Effector CD8-positive, alpha-beta T cell (primary cell): ENCODE data around the gene OTOP3.
"Not testable (repeated sequence)": the region's sequence is repeated elsewhere in the genome, so short reads cannot be mapped to it uniquely, and the experiment has no call there.

Source experiments
- DNase-seq: peaks from one replicate; lab custom pipeline; 2025; lab: John Stamatoyannopoulos, UW
- total RNA-seq, 4 experiments: gene quantifications; one replicate each; lab custom pipeline; 2026; lab: John Stamatoyannopoulos, UW

The OTOP3 gene, protein sequence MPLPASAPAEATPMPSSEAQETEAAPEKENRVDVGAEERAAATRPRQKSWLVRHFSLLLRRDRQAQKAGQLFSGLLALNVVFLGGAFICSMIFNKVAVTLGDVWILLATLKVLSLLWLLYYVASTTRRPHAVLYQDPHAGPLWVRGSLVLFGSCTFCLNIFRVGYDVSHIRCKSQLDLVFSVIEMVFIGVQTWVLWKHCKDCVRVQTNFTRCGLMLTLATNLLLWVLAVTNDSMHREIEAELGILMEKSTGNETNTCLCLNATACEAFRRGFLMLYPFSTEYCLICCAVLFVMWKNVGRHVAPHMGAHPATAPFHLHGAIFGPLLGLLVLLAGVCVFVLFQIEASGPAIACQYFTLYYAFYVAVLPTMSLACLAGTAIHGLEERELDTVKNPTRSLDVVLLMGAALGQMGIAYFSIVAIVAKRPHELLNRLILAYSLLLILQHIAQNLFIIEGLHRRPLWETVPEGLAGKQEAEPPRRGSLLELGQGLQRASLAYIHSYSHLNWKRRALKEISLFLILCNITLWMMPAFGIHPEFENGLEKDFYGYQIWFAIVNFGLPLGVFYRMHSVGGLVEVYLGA
- total RNA-seq, result 0 reads per million in 4 experiments

DNA sequence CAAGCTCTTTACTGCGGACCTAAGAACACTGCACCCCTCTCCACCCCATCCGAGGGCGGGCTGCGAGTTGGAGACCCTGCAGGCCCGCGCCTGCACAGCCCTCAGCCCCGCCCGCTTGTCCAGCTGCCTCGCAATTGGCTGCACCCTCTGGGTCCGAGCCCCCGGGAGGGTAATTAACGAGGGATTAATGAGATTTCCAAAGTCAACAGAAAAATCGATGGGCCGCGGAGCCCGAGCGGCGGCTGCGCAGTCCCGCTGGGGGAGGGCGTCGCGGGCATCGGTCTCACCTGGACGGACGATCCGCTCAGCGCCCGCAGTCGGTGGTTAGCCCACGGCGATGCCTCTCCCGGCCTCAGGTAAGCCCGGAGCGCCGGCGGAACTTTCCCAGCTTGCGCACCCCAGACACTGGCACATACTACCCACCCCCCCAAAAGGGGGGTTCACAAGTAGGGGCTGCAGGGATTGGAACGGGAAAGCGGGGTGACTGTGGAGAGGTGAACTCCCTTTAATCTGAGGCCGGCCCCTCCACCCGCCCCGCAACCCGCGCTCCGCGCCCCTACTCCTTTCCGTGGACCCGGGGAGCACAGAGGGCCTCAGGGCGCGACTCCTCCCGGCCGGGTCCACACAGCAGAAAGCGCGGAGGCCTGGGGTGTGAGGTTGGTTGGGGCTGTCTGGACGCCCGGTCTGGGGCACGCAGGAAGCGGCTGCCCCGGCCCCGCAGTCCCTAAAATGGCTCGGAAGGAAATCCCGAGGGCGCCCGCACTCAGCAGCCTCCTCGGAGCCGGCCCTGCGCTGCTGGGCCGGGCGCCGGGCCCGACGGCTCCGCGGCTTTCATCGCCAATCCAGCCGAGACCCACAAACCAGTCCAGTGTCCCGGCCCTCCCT is at the start of gene OTOP3:
Gene OTOP3 (plus strand): TSS at position 314 of the 885 bp plus-strand sequence. CDS start 24 bp downstream, at position 338.
- no peak for DNase-seq

DNA sequence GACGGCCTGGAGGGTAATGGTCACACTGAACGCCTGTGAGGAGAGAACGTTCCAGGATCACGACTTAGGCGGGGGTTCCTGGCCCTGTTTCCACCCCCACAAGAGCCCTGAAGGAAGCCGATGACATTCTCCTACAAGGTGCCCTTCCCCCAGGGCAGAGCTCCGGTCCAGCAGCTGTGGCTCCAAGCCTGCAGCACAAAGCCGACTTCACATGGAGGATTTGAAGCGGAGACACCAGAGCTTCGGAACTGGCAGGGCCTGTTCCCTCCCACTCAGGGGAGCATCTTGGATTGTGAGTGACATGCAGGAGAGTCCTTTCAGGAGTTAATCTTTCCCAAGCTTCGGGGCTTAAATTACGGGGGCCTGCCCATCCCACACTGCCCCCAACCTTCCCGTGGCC is 47.2 kb upstream of the OTOP3 start:
- DNase-seq, result no peak

DNA sequence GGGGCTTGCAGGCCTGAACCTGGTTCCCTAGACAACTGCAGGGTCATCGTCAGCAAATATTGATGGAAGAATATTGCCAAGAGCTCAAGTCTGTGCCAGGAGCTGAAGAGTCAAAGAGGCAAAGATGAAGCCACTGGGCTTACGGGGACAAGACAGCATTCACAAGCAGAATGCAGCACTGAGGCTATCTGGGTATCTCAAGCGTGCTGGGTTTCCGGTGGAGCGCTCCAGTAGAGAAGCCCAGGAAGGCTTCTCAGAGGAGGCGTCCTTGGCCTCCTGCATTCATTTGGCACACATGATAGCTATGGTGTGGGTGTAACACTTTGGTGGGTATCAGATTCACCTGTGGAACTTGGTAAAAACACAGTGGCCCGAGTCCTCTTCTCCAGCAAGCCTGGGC is 45.1 kb upstream of the OTOP3 start:
- no peak for DNase-seq

DNA sequence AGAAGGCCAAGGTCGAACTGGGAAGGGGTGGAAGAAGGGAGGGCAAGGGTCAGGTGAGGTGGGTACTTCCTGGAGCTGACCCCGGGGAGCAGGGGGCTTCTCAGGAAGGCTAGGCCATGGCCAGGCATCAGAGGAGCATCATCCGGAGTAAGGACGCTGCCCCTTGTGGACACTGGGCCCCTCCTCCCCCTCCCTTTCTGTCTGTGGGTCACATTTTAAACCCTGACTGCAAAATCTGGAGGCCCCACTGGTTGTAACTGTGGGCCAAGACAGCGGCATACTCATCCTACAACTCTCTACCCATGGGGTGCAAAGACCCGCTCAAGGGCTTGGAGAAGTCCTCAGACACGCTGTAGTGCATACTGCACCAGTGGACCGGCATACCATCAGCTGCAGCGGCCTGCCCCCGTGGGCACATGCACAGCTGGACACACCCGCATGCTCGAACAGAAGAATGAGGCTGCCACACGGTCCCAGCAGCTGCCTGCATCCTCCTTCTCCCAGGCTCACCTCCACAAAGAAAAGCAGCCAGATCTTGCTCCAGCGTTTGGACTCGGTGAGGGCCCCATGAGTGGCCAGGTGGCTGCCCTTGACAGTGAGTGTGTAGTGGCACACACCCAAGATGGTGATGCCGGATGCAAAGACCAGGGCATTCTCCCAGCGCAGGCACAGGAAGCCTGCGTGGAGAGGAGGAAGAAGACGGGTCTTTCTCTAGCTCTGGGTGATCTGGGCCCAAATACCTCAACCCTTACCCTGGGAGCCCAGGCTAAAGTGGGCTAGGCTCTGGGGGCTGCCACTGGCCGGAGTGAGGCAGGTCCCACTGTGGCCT is 43.5 kb upstream of the OTOP3 start:
- no peak for DNase-seq

- no peak for DNase-seq
Observed at GRCh38 chr17:74892974-74893911, 42.5 kb upstream of the OTOP3 start, which contains the start of gene FADS6. FADS6 (minus strand) TSS chr17:74893633; CDS start chr17:74893595, 38 bp downstream.

- no peak for DNase-seq
Observed at GRCh38 chr17:74893936-74894671, 41.6 kb upstream of the OTOP3 start.

DNA sequence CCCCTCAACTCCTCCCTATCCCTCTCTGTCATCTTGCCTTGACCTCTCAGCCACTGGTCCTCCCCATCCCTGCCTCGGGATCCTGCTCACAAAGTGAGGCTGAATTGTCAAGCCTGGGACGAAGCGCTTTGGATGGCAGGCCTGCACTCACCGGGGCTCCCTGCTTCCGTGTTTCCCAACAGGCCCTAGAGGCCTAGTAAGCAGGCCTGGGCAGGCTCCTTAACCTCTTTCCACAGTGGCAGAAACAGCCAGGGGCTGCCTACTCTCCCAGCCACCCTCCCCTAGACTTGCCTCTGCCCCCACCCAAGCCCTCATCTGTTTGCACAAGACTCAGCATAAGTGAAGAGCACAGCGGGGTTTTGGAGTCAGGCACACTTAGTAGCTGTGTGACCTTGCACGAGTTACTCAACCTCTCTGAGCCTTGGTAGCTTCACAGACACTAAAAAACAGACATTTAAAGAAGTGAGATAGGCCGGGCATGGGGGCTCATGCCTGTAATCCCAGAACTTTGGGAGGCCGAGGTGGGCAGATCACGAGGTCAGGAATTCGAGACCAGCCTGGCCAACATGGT is 37.2 kb upstream of the OTOP3 start:
- no peak for DNase-seq

- DNase-seq, result no peak
Observed at GRCh38 chr17:74900208-74900607, 35.5 kb upstream of the OTOP3 start.

DNA sequence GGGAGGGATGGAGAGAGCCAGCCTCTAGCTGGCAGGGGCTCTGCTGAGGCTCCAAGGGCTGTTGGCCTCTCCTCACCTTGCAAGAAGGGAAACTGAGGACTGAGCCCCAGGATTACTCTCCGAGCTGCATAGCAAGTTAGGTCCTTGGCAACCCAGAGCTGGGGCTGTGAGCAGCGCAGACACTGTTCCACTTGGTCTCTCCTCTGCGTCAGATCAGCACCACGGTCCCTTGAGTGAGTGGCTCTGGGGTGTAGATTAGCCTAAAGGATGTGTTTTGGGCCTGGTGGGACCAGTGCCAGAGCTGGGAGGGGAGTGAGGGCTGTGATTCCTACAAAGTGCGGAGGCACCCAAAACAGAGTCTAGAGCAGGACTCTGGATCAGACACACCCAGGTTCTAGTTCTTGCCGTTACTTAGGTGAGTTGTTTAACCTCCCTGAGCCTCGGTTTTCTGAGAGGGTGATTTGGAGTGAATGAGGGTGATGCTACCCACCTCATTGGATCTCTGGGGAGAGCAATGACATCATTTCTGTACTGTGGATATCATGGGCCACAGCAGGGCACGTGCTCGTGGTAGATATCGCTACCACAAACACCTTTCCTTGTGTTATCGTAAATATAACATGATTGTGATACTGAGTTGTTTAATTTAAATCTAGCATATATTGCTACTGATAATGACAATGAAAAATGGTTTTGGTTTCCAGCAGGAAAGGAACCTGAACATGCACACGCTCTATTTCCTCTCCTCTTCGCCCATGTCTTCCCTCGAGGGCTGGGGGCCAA is 34.2 kb upstream of the OTOP3 start:
- no peak for DNase-seq

- DNase-seq, result no peak
Observed at GRCh38 chr17:74903034-74903433, 32.7 kb upstream of the OTOP3 start.

DNA sequence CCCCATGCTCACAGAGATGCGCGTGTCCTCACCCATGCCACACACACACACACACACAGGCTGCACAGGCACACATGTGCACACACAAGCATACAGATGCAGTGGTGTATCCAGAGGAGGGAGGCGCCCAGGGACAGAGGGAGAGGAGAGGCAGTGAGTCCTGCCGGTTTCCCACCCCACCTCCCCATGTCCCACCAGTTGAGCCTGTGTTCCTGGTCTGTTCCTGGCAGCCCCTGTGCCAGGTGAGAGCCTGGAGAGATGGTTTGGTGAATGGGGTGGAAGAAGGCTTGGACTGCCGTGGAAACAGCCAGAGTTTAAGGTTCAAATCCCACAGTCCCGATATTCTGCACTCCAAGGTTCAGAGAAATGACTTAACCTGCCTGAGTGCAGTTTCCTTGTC is 32.0 kb upstream of the OTOP3 start:
- no peak for DNase-seq

- no peak for DNase-seq
Observed at GRCh38 chr17:74904687-74905409, 30.9 kb upstream of the OTOP3 start.

- DNase-seq, result not testable (repeated sequence)
Observed at GRCh38 chr17:74906214-74906793, 29.4 kb upstream of the OTOP3 start.

GRCh38 chr17:74907012-74907411 is 28.7 kb upstream of the OTOP3 start:
- no peak for DNase-seq

- DNase-seq, result not testable (repeated sequence)
Observed at GRCh38 chr17:74909097-74909496, 26.6 kb upstream of the OTOP3 start.

DNA sequence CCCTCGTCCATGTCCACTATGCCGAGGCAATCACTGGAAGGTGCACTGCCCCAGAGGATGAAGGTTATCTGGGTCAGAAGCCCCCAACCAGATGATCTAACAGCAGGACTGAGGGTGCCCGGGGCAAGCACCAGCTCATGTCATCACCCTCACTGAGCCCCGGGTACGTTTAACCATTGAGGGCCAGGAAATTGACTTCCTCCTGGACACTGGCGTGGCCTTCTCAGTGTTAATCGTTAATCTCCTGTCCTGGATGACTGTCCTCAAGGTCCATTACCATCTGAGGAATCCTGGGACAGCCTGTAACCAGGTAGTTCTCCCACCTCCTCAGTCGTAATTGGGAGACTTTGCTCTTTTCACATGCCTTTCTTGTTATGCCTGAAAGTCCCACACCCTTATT is 24.3 kb upstream of the OTOP3 start:
- DNase-seq, result not testable (repeated sequence)

- DNase-seq, result no peak
Observed at GRCh38 chr17:74916136-74916850, 19.4 kb upstream of the OTOP3 start.
